GM06990 (cell line): ENCODE data around the gene KLHL25.
A peak's percentile ranks its signal among the peaks of the same experiment; 100 is the strongest.

Source experiments
- DNase-seq: peaks from one replicate; pipeline ENCODE4 v3.0.0-alpha.2; 2011; ENCODE audit not compliant: insufficient read length; ENCODE audit errors: extremely low read depth
- H3K27me3 ChIP-seq: replicated peaks from 2 replicates; pipeline ENCODE4 v1.6.0; 2011; ENCODE audit warnings: low read length; ENCODE audit not compliant: control insufficient read depth, insufficient read depth
- H3K36me3 ChIP-seq: 2 replicates; pipeline ENCODE4 v1.5.1; 2011; ENCODE audit warnings: low read length; ENCODE audit not compliant: control insufficient read depth, insufficient read depth
- H3K4me3 ChIP-seq: replicated peaks from 2 replicates; pipeline ENCODE4 v1.5.1; 2011; ENCODE audit warnings: low read depth, mild to moderate bottlenecking, control low read depth, low read length
- CTCF ChIP-seq: IDR thresholded peaks from 2 replicates; pipeline ENCODE4 v1.5.1; 2011; ENCODE audit warnings: low read length, control low read depth, mild to moderate bottlenecking, inconsistent platforms; ENCODE audit not compliant: insufficient read depth, poor library complexity, severe bottlenecking

KLHL25 gene

DNA sequence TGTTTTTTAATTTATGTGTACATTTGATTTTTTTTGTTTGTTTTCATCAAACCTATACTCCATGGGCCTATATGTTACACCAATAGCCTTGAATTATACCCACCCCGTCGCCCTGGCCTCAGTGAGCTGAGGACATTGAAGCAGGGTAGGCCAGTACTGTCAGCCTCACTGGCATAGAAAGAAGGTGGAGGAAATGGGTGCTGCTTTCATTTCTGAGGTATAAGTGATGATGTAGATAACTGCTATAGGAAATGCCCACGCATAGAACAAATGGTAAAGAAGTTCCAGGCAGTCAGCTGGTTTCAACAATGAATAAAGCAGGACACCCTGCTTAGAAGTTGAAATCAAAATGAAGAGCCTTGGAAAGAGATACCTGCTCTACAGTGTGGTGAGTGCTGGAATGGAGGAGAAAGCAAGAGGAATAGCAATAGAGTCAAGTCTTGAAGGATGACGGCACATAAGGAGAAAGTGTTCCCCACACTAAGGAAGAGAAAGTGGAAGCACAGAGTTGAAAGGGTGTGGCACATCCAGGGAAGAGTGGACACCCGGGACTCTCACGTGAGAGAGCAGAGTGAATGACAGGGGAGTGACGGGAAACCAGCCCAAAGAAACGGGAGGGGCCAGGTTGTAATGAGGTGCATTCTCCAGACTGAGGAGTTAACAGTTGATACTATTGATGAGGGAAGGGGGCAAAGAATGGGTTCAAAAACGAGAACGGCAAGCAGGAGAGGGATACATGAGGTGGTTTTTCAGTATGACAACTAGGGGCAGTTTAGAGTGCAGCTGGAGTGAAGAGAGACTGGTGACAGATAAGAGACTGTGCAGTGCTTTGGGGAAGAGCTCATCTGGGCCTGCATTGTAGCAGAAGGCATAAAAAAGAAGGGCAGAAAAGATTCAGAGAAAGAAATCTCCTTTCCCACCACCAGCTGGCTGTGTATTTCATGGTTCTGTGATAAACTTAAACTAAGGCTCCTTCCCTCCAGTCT lies 70.5 kb downstream of the KLHL25 start:
- no peak for DNase-seq
- H3K36me3 ChIP-seq, result peaks cover 29% of the 10 kb centered on the region
- no peak for TF ChIP-seq CTCF
- H3K4me3 ChIP-seq, result no peak overlapping the region
- H3K27me3 ChIP-seq, result no peaks in the 10 kb centered on the region

GRCh38 chr15:85722374-85723152 lies 72.2 kb downstream of the KLHL25 start:
- H3K36me3 ChIP-seq, result peaks cover 25% of the 10 kb centered on the region
- TF ChIP-seq CTCF, result no peak
- no peak for DNase-seq
- H3K27me3 ChIP-seq, result no peaks in the 10 kb centered on the region
- no peak overlapping the region for H3K4me3 ChIP-seq

GRCh38 chr15:85718981-85719380 lies 75.7 kb downstream of the KLHL25 start:
- no peaks in the 10 kb centered on the region for H3K27me3 ChIP-seq
- no peak for TF ChIP-seq CTCF
- no peak for DNase-seq
- H3K4me3 ChIP-seq, result no peak overlapping the region
- H3K36me3 ChIP-seq, result peaks cover 13% of the 10 kb centered on the region

- DNase-seq, result peak; percentile 70
- Histone ChIP-seq H3K36me3 (peaks cover 14% of the 10 kb centered on the region), H3K4me3 (no peak overlapping the region), H3K27me3 (no peaks in the 10 kb centered on the region)
- TF ChIP-seq CTCF, result no peak
Observed at GRCh38 chr15:85718271-85718971, 76.3 kb downstream of the KLHL25 start.

- H3K36me3 ChIP-seq, result peaks cover 11% of the 10 kb centered on the region
- no peak overlapping the region for H3K4me3 ChIP-seq
- TF ChIP-seq CTCF, result no peak
- H3K27me3 ChIP-seq, result no peaks in the 10 kb centered on the region
- no peak for DNase-seq
Observed at GRCh38 chr15:85717212-85717611, 77.5 kb downstream of the KLHL25 start.
